ENCODE results near the gene RAB28. TPM values are rescaled to one million over a fixed set of nuclear protein-coding genes. Genes with fewer than 3 reads are reported as not detected.

RAB28 gene
- total RNA-seq, 1 donor from 2014 or later: 16.0 TPM

DNA sequence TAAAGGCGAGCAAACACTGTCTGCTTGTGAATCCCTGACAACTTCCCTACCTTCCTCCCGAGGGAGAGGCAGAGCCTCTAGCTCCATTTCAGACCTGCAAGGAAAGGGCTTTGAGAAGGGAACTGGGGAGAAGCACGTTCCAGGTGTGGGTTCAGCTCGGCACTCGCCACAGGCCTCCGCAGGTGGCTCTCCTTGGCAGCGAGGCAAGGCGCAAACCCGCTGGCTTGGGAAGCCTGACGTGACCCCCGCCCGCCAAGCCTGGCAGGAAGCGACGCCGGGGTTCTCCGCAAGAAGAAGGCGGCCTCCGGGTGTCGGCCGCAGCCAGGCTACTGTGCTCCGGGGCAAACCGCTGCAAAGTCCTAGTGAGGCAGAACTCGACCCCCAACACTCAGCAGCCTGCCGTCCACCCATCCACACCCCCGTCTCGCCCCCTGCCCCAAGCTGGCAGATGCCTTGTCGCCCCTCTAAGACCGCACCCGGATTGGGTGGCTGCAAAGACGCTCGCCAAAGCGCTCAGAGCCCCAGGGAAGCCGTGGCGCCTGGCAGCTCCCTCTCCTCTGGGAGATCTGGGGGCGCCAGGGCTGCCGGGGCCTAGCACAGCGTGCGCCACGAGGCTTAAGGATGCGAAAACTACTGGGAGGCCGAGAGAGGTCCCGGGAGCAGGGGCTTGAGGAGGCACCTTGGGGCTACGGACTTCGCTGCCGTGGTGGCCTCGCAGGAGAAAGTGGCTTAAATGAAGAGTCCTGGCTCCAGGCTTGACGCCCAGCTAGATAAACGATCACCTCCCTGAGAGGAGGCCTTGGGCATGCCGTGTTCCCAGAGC lies 38.4 kb upstream of the RAB28 start:
- no peak for DNase-seq (ENCODE audit: low read depth)
- no peak overlapping the region for H3K4me3 ChIP-seq (ENCODE audit: low read depth, low read length)
- TF ChIP-seq, protein P1, sequence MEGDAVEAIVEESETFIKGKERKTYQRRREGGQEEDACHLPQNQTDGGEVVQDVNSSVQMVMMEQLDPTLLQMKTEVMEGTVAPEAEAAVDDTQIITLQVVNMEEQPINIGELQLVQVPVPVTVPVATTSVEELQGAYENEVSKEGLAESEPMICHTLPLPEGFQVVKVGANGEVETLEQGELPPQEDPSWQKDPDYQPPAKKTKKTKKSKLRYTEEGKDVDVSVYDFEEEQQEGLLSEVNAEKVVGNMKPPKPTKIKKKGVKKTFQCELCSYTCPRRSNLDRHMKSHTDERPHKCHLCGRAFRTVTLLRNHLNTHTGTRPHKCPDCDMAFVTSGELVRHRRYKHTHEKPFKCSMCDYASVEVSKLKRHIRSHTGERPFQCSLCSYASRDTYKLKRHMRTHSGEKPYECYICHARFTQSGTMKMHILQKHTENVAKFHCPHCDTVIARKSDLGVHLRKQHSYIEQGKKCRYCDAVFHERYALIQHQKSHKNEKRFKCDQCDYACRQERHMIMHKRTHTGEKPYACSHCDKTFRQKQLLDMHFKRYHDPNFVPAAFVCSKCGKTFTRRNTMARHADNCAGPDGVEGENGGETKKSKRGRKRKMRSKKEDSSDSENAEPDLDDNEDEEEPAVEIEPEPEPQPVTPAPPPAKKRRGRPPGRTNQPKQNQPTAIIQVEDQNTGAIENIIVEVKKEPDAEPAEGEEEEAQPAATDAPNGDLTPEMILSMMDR (conservative IDR thresholded peaks at IDR 0.05; ENCODE audit: low read depth, low read length): no peak

GRCh38 chr4:13521047-13521446 lies 36.9 kb upstream of the RAB28 start:
- DNase-seq (ENCODE audit: low read depth): no peak
- no peak overlapping the region for H3K4me3 ChIP-seq (ENCODE audit: low read depth, low read length)
- TF ChIP-seq, protein P1 (conservative IDR thresholded peaks at IDR 0.05; ENCODE audit: low read depth, low read length): no peak

- TF ChIP-seq, protein P1 (conservative IDR thresholded peaks at IDR 0.05; ENCODE audit: low read depth, low read length): no peak
- no peak for DNase-seq (ENCODE audit: low read depth)
- H3K4me3 ChIP-seq (ENCODE audit: low read depth, low read length): no peak overlapping the region
Measured at GRCh38 chr4:13516315-13516860, 32.2 kb upstream of the RAB28 start.

- DNase-seq (ENCODE audit: low read depth): no peak
- TF ChIP-seq, protein P1 (conservative IDR thresholded peaks at IDR 0.05; ENCODE audit: low read depth, low read length): no peak
- no peak overlapping the region for H3K4me3 ChIP-seq (ENCODE audit: low read depth, low read length)
Measured at GRCh38 chr4:13515268-13515667, 31.1 kb upstream of the RAB28 start.

DNA sequence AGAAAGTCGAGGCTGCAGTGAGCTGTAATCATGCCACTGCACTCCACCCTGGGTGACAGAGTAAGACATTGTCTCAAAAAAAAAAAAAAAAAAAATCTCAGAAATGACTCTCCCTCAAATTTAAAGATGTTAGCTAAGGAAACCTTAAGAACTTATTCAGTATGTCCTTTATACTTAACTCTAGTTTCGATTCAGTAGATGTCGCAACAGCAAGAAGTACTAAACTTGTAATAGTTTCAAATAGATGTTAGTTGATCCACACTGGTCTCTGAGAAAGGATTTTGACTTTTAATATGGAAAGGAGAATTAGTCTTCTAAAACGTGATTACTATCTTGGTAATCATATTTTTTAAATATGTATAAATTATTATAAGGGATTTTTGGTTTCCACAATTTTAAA lies 30.6 kb upstream of the RAB28 start:
- DNase-seq (ENCODE audit: low read depth): no peak
- TF ChIP-seq, protein P1 (conservative IDR thresholded peaks at IDR 0.05; ENCODE audit: low read depth, low read length): no peak
- H3K4me3 ChIP-seq (ENCODE audit: low read depth, low read length): no peak overlapping the region

GRCh38 chr4:13511101-13511500 lies 27.0 kb upstream of the RAB28 start:
- no peak for DNase-seq (ENCODE audit: low read depth)

More at GRCh38 chr4:13511101-13511500, 27.0 kb upstream of the RAB28 start:
- TF ChIP-seq, protein P1 (conservative IDR thresholded peaks at IDR 0.05; ENCODE audit: low read depth, low read length): no peak
- no peak overlapping the region for H3K4me3 ChIP-seq (ENCODE audit: low read depth, low read length)
